ENCODE measurements around the gene PRKCE.

Gene PRKCE

GRCh38 chr2:45814951-45815621 lies 163.6 kb downstream of the PRKCE start:
- DNase-seq: no peak

- no peak for DNase-seq
These were observed 164.8 kb downstream of the PRKCE start for GRCh38 chr2:45816272-45816671.

- no peak for DNase-seq
These were observed 167.1 kb downstream of the PRKCE start for GRCh38 chr2:45818591-45818990.

GRCh38 chr2:45820048-45820447 lies 168.6 kb downstream of the PRKCE start:
- no peak for DNase-seq

GRCh38 chr2:45821558-45822271 lies 170.2 kb downstream of the PRKCE start:
- no peak for DNase-seq

- no peak for DNase-seq
These were observed 170.8 kb downstream of the PRKCE start for GRCh38 chr2:45822272-45822630.

GRCh38 chr2:45823723-45824206 lies 172.3 kb downstream of the PRKCE start:
- DNase-seq: no peak

- DNase-seq: no peak
These were observed 173.7 kb downstream of the PRKCE start for GRCh38 chr2:45825001-45825651.

GRCh38 chr2:45826460-45826859 lies 175.0 kb downstream of the PRKCE start:
- no peak for DNase-seq

GRCh38 chr2:45826884-45827635 lies 175.6 kb downstream of the PRKCE start:
- peak in 1 of 2 donors; percentile 25 for DNase-seq

- DNase-seq: no peak
These were observed 178.8 kb downstream of the PRKCE start for GRCh38 chr2:45830322-45830721.

- no peak for DNase-seq
These were observed 182.0 kb downstream of the PRKCE start for GRCh38 chr2:45833301-45833967.

- DNase-seq: peak in 1 of 2 donors; percentile 70
These were observed 182.5 kb downstream of the PRKCE start for GRCh38 chr2:45833968-45834344.

GRCh38 chr2:45834372-45834771 lies 182.9 kb downstream of the PRKCE start:
- DNase-seq: no peak

GRCh38 chr2:45834858-45835257 lies 183.4 kb downstream of the PRKCE start:
- DNase-seq: no peak

GRCh38 chr2:45836316-45836715 lies 184.8 kb downstream of the PRKCE start:
- no peak for DNase-seq

- DNase-seq: no peak
These were observed 185.3 kb downstream of the PRKCE start for GRCh38 chr2:45836740-45837139.

- no peak for DNase-seq
These were observed 186.4 kb downstream of the PRKCE start for GRCh38 chr2:45837812-45838341.

- DNase-seq: no peak
These were observed 188.2 kb downstream of the PRKCE start for GRCh38 chr2:45839508-45840251.

- DNase-seq: no peak
These were observed 189.0 kb downstream of the PRKCE start for GRCh38 chr2:45840481-45840880.

GRCh38 chr2:45841752-45842407 lies 190.4 kb downstream of the PRKCE start:
- no peak for DNase-seq
